ENCODE measurements around the gene ARAP1.

GRCh38 chr11:72676861-72677341, 75.3 kb downstream of the ARAP1 start:
- TF ChIP-seq, protein P1, sequence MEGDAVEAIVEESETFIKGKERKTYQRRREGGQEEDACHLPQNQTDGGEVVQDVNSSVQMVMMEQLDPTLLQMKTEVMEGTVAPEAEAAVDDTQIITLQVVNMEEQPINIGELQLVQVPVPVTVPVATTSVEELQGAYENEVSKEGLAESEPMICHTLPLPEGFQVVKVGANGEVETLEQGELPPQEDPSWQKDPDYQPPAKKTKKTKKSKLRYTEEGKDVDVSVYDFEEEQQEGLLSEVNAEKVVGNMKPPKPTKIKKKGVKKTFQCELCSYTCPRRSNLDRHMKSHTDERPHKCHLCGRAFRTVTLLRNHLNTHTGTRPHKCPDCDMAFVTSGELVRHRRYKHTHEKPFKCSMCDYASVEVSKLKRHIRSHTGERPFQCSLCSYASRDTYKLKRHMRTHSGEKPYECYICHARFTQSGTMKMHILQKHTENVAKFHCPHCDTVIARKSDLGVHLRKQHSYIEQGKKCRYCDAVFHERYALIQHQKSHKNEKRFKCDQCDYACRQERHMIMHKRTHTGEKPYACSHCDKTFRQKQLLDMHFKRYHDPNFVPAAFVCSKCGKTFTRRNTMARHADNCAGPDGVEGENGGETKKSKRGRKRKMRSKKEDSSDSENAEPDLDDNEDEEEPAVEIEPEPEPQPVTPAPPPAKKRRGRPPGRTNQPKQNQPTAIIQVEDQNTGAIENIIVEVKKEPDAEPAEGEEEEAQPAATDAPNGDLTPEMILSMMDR (IDR thresholded peaks at IDR 0.05): no peak
- TF ChIP-seq POLR2A (IDR thresholded peaks at IDR 0.05) (no peak), POLR2AphosphoS5 (IDR thresholded peaks at IDR 0.05) (no peak)
